Vagina (tissue), 2 donors: ENCODE results near the gene EOLA1. TPM values are rescaled to one million over a fixed set of nuclear protein-coding genes. Genes with fewer than 3 reads are reported as not detected.
"Not testable (repeated sequence)": the region's sequence is repeated elsewhere in the genome, so short reads cannot be mapped to it uniquely, and the experiment has no call there.

Experiments
- DNase-seq, 2 donors: peaks; one replicate each; pipeline ENCODE4 v3.0.0-alpha.2; 2017; ENCODE audit errors: extremely low spot score in 2 of 2
- H3K27ac ChIP-seq: fragments of 200-600 bp; sonication (generic); one replicate; pipeline ENCODE4 v1.5.1; 2019
- H3K27me3 ChIP-seq: fragments of 200-600 bp; sonication (generic); one replicate; pipeline ENCODE4 v1.5.1; 2019
- H3K36me3 ChIP-seq, 2 donors: fragments of 200-600 bp; sonication (generic); one replicate each; pipeline ENCODE4 v1.5.1; 2017 to 2019
- H3K4me1 ChIP-seq: fragments of 200-600 bp; sonication (generic); one replicate; pipeline ENCODE4 v1.5.1; 2019
- H3K4me3 ChIP-seq, 2 donors: fragments of 200-600 bp; sonication (generic); 1 replicate in 1 of 2; 2 replicates in 1 of 2; pipeline ENCODE4 v1.5.1; 2016 to 2019
- H3K9me3 ChIP-seq: fragments of 200-600 bp; sonication (generic); one replicate; pipeline ENCODE4 v1.5.1; 2019
- CTCF ChIP-seq, 3 experiments: fragments of 450-650 bp in 2 of 3; fragments of 200-600 bp in 1 of 3; sonication (generic) in 1 of 3; IDR thresholded peaks; one replicate each; pipeline ENCODE4 v1.5.1; 2017 to 2019; ENCODE audit warnings: antibody characterized with exemption in 3 of 3, mild to moderate bottlenecking in 2 of 3, moderate library complexity in 2 of 3
- POLR2A ChIP-seq, 2 donors: fragments of 450-650 bp; IDR thresholded peaks; one replicate each; pipeline ENCODE4 v1.6.1; 2017; ENCODE audit warnings: antibody characterized with exemption in 2 of 2, mild to moderate bottlenecking in 2 of 2, moderate library complexity in 2 of 2
- POLR2AphosphoS5 ChIP-seq, 2 donors: sonication (generic); formaldehyde crosslinking; IDR thresholded peaks; one replicate each; pipeline ENCODE4 v1.9.0; 2017; ENCODE audit warnings: antibody characterized with exemption in 2 of 2, mild to moderate bottlenecking in 2 of 2, low read depth in 1 of 2; ENCODE audit not compliant: insufficient read depth in 1 of 2
- intact Hi-C: fragments of 100-400 bp; cut with DNase I; formaldehyde crosslinking; loops from one replicate; pipeline ENCODE4 v1.15.1; 2023
- total RNA-seq: library from RNA; depleted of rRNA; stranded (reverse); fragments of >200 nt; gene quantifications from one replicate; pipeline ENCODE4 v1.2.3, GENCODE V29; 2016

Gene EOLA1
- total RNA-seq, 1 donor from 2014 or later = 9.8 TPM

- intact Hi-C loops = no loop called here
- no peaks in the 10 kb centered on the region for H3K27me3 ChIP-seq
- H3K27ac ChIP-seq = peak overlapping the region; percentile 82
- DNase-seq = no peak
- H3K36me3 ChIP-seq = peaks cover 0 to 4% of the 10 kb centered on the region in 2 donors
- peaks cover 9% of the 10 kb centered on the region for H3K4me1 ChIP-seq
- H3K9me3 ChIP-seq = no peaks in the 10 kb centered on the region
- TF ChIP-seq POLR2A (IDR thresholded peaks at IDR 0.05) (no peak), POLR2AphosphoS5 (IDR thresholded peaks at IDR 0.05; ENCODE audit: insufficient read depth in 1 of 2, low read depth in 1 of 2) (no peak)
- H3K4me3 ChIP-seq = peak overlapping the region; percentile 52 to 67
These were observed 636 bp upstream of the EOLA1 start for GRCh38 chrX:149540131-149540620.

GRCh38 chrX:149541521-149542047 lies 772 bp downstream of the EOLA1 start:
- intact Hi-C loops = no loop called here
- DNase-seq = peak in 1 of 2 donors; percentile 88
- H3K27ac ChIP-seq = peak overlapping the region; percentile 82

GRCh38 chrX:149545545-149546543 lies 5.0 kb downstream of the EOLA1 start:
- H3K36me3 ChIP-seq, intact Hi-C loops, H3K27me3 ChIP-seq, DNase-seq, H3K4me3 ChIP-seq, H3K9me3 ChIP-seq, H3K4me1 ChIP-seq, H3K27ac ChIP-seq: not testable (repeated sequence)

More at GRCh38 chrX:149541521-149542047, 772 bp downstream of the EOLA1 start:
- H3K4me1 ChIP-seq = peaks cover 9% of the 10 kb centered on the region
- H3K27me3 ChIP-seq = no peaks in the 10 kb centered on the region
- H3K9me3 ChIP-seq = no peaks in the 10 kb centered on the region
- H3K36me3 ChIP-seq = no peaks in the 10 kb centered on the region
- peak overlapping the region; percentile 52 to 67 for H3K4me3 ChIP-seq
- TF ChIP-seq POLR2A (IDR thresholded peaks at IDR 0.05) (no peak), CTCF (IDR thresholded peaks at IDR 0.05) (no peak), POLR2AphosphoS5 (IDR thresholded peaks at IDR 0.05; ENCODE audit: insufficient read depth in 1 of 2, low read depth in 1 of 2) (no peak)

GRCh38 chrX:149546962-149547361 lies 6.2 kb downstream of the EOLA1 start:
- H3K27ac ChIP-seq, H3K4me1 ChIP-seq, H3K27me3 ChIP-seq, DNase-seq, H3K36me3 ChIP-seq, intact Hi-C loops, H3K4me3 ChIP-seq, H3K9me3 ChIP-seq: not testable (repeated sequence)

GRCh38 chrX:149547782-149548181 lies 7.0 kb downstream of the EOLA1 start:
- DNase-seq, H3K27me3 ChIP-seq, intact Hi-C loops, H3K36me3 ChIP-seq, H3K4me1 ChIP-seq, H3K4me3 ChIP-seq, H3K27ac ChIP-seq, H3K9me3 ChIP-seq: not testable (repeated sequence)

- H3K4me3 ChIP-seq, DNase-seq, H3K4me1 ChIP-seq, H3K9me3 ChIP-seq, intact Hi-C loops, H3K36me3 ChIP-seq, H3K27me3 ChIP-seq, H3K27ac ChIP-seq: not testable (repeated sequence)
These were observed 8.9 kb downstream of the EOLA1 start, which contains the start of gene HSFX3 for GRCh38 chrX:149549701-149550100. Gene HSFX3 (minus strand): TSS chrX:149549924. CDS start chrX:149549852, 72 bp downstream.

- H3K27ac ChIP-seq, DNase-seq, H3K4me1 ChIP-seq, H3K4me3 ChIP-seq, H3K27me3 ChIP-seq, intact Hi-C loops, H3K36me3 ChIP-seq, H3K9me3 ChIP-seq: not testable (repeated sequence)
These were observed 9.6 kb downstream of the EOLA1 start for GRCh38 chrX:149550454-149550853.

GRCh38 chrX:149551245-149551938 lies 10.6 kb downstream of the EOLA1 start:
- DNase-seq, H3K36me3 ChIP-seq, intact Hi-C loops, H3K4me3 ChIP-seq, H3K4me1 ChIP-seq, H3K27ac ChIP-seq, H3K9me3 ChIP-seq, H3K27me3 ChIP-seq: not testable (repeated sequence)

- H3K27me3 ChIP-seq, H3K27ac ChIP-seq, H3K4me1 ChIP-seq, DNase-seq, H3K9me3 ChIP-seq, H3K4me3 ChIP-seq, intact Hi-C loops, H3K36me3 ChIP-seq: not testable (repeated sequence)
These were observed 11.1 kb downstream of the EOLA1 start for GRCh38 chrX:149551939-149552248.

GRCh38 chrX:149555251-149555650 lies 14.4 kb downstream of the EOLA1 start:
- H3K36me3 ChIP-seq, H3K27me3 ChIP-seq, intact Hi-C loops, H3K9me3 ChIP-seq, H3K27ac ChIP-seq, H3K4me1 ChIP-seq, H3K4me3 ChIP-seq, DNase-seq: not testable (repeated sequence)
